Kidney (tissue), 14 donors: ENCODE measurements around the gene LCE4A. TPM values are rescaled to one million over a fixed set of nuclear protein-coding genes. Genes with fewer than 3 reads are reported as not detected.
"Not testable (repeated sequence)": the region's sequence is repeated elsewhere in the genome, so short reads cannot be mapped to it uniquely, and the experiment has no call there.

ENCODE experiments used
- DNase-seq, 5 donors: peaks; one replicate each; pipeline ENCODE4 v3.0.0-alpha.2; 2013 to 2020
- FAIRE-seq: peaks from 2 replicates; lab custom pipeline; 2012; peaks lifted over from hg19 to GRCh38; lab: Jason Lieb, UNC
- H3K27ac ChIP-seq, 2 donors: one replicate each; pipeline ENCODE4 v1.7.0; 2013; ENCODE audit warnings: low read depth in 2 of 2, low read length in 2 of 2, inconsistent platforms in 1 of 2
- H3K27me3 ChIP-seq: one replicate; pipeline ENCODE4 v1.7.1; 2013; ENCODE audit warnings: low read length, inconsistent platforms; ENCODE audit not compliant: control insufficient read depth, insufficient read depth
- H3K36me3 ChIP-seq, 3 donors: one replicate each; pipeline versions ENCODE4 v1.7.0 to v1.7.1; 2013; ENCODE audit warnings: low read length in 3 of 3, control low read depth in 1 of 3, inconsistent platforms in 1 of 3; ENCODE audit not compliant: insufficient read depth in 3 of 3, control insufficient read depth in 2 of 3
- H3K4me1 ChIP-seq, 3 donors: one replicate each; pipeline versions ENCODE4 v1.7.0 to v1.7.1; 2013; ENCODE audit warnings: low read length in 3 of 3, inconsistent platforms in 1 of 3, low read depth in 1 of 3; ENCODE audit not compliant: control insufficient read depth in 2 of 3, insufficient read depth in 2 of 3
- H3K4me3 ChIP-seq, 3 donors: one replicate each; pipeline versions ENCODE4 v1.7.0 to v1.8.1; 2013; ENCODE audit warnings: low read length in 3 of 3, control low read depth in 1 of 3, inconsistent platforms in 1 of 3
- H3K9ac ChIP-seq, 3 donors: one replicate each; pipeline versions ENCODE4 v1.7.0 to v1.7.1; 2013; ENCODE audit warnings: low read length in 3 of 3, control low read depth in 1 of 3, inconsistent platforms in 1 of 3
- H3K9me3 ChIP-seq, 3 donors: one replicate each; pipeline versions ENCODE4 v1.7.0 to v1.7.1; 2013; ENCODE audit warnings: low read length in 3 of 3, control low read depth in 1 of 3, inconsistent platforms in 1 of 3; ENCODE audit not compliant: control insufficient read depth in 2 of 3, insufficient read depth in 1 of 3
- CTCF ChIP-seq: IDR thresholded peaks from 3 replicates; pipeline ENCODE4 v1.5.1; 2012; ENCODE audit warnings: mild to moderate bottlenecking, moderate library complexity, borderline replicate concordance; ENCODE audit not compliant: insufficient read depth; ENCODE audit errors: extremely low read depth
- intact Hi-C: fragments of 100-400 bp; cut with DNase I; formaldehyde crosslinking; loops from one replicate; pipeline ENCODE4 v1.11.1; 2022
- polyA plus RNA-seq: library from polyadenylated mRNA; stranded (reverse); fragments of 350-450 nt; fragmentation: Illumina TruSeq; extraction: RNeasy Lipid Tissue Mini Kit (QIAGEN cat#74804); gene quantifications from one replicate; pipeline ENCODE4 v1.2.3, GENCODE V29; 2014; ENCODE audit warnings: low read depth, low replicate concordance; ENCODE audit not compliant: insufficient read depth
- total RNA-seq: library from RNA; stranded (reverse); fragmentation: NEBNext Ultra II Directional; extraction: Animal tissue kit (Norgen Biotek cat#: 25700); gene quantifications from one replicate; pipeline ENCODE4 v1.2.1, GENCODE V29; 2021
- donor health status: control.
- donor health status: control.
- donor health status: control.
- donor health status: control.
- donor health status: control.
- donor health status: DM: yes; HTN: yes; CAD: no.
- donor health status: Normal renal cell carcinoma (clear cell type).

LCE4A gene
- total and polyA plus RNA-seq, 2 donors from 2014 or later = not detected

GRCh38 chr1:152667648-152668047 lies 40.3 kb upstream of the LCE4A start:
- FAIRE-seq (no peak), DNase-seq (no peak)

GRCh38 chr1:152673016-152673415 lies 34.9 kb upstream of the LCE4A start:
- H3K36me3 ChIP-seq = no peaks in the 10 kb centered on the region
- DNase-seq (no peak), FAIRE-seq (no peak)
- intact Hi-C loops = no loop called here
- TF ChIP-seq CTCF = no peak
- H3K27me3 ChIP-seq = no peaks in the 10 kb centered on the region
- H3K9me3 ChIP-seq = no peaks in the 10 kb centered on the region
- no peak overlapping the region for H3K4me3 ChIP-seq
- H3K27ac ChIP-seq = no peak overlapping the region
- no peaks in the 10 kb centered on the region for H3K4me1 ChIP-seq
- no peak overlapping the region for H3K9ac ChIP-seq

More at GRCh38 chr1:152667648-152668047, 40.3 kb upstream of the LCE4A start:
- no peaks in the 10 kb centered on the region for H3K36me3 ChIP-seq
- no peak overlapping the region for H3K4me3 ChIP-seq
- H3K4me1 ChIP-seq = no peaks in the 10 kb centered on the region
- no peak overlapping the region for H3K27ac ChIP-seq
- H3K9me3 ChIP-seq = no peaks in the 10 kb centered on the region
- H3K9ac ChIP-seq = no peak overlapping the region
- no peaks in the 10 kb centered on the region for H3K27me3 ChIP-seq
- no peak for TF ChIP-seq CTCF
- intact Hi-C loops = no loop called here

GRCh38 chr1:152674983-152675382 lies 33.0 kb upstream of the LCE4A start, which contains the start of gene LCE2C:
Gene LCE2C (plus strand): TSS chr1:152675279. CDS start chr1:152676016, 737 bp downstream.
- DNase-seq, intact Hi-C loops, H3K9ac ChIP-seq, H3K27me3 ChIP-seq, FAIRE-seq, H3K36me3 ChIP-seq, H3K27ac ChIP-seq, H3K9me3 ChIP-seq, H3K4me3 ChIP-seq, H3K4me1 ChIP-seq: not testable (repeated sequence)

GRCh38 chr1:152679459-152679858 lies 28.5 kb upstream of the LCE4A start:
- H3K4me3 ChIP-seq = no peak overlapping the region
- peak in 2 of 5 donors; percentile 12 to 14 for DNase-seq

More at GRCh38 chr1:152679459-152679858, 28.5 kb upstream of the LCE4A start:
- Histone ChIP-seq H3K27me3 (no peaks in the 10 kb centered on the region), H3K36me3 (no peaks in the 10 kb centered on the region), H3K4me1 (no peaks in the 10 kb centered on the region), H3K9ac (no peak overlapping the region), H3K9me3 (no peaks in the 10 kb centered on the region), H3K27ac (no peak overlapping the region)
- intact Hi-C loops = no loop called here
- no peak for FAIRE-seq
- TF ChIP-seq CTCF = no peak
